ENCODE measurements around the gene C3orf22.

- no peak for TF ChIP-seq POLR2AphosphoS5 (IDR thresholded peaks at IDR 0.05; ENCODE audit: low read depth, low read length)
- TF ChIP-seq POU2F2 (IDR thresholded peaks at IDR 0.05; ENCODE audit: low read depth, low read length), result no peak
- TF ChIP-seq TAF1 (IDR thresholded peaks at IDR 0.05; ENCODE audit: low read depth, low read length), result no peak
- TF ChIP-seq POLR2A (IDR thresholded peaks at IDR 0.05; ENCODE audit: low read depth, low read length), result no peak
- TF ChIP-seq SPI1 (IDR thresholded peaks at IDR 0.05; ENCODE audit: low read depth, low read length), result no peak
- no peak for TF ChIP-seq PAX5 (IDR thresholded peaks at IDR 0.05; ENCODE audit: insufficient read depth, low read length, severe bottlenecking)
These were observed 20.9 kb downstream of the C3orf22 start for GRCh38 chr3:126537730-126538281.
